OCI-LY7 (cell line): Measurements from ENCODE around the gene TST. TPM values are rescaled to one million over a fixed set of nuclear protein-coding genes. Genes with fewer than 3 reads are reported as not detected.

ENCODE experiments used
- BruUV-seq: library from RNA; stranded (reverse); fragments of 400-500 nt; replicated peaks from 2 replicates; lab custom pipeline; 2021; lab: Mats Ljungman, UMichigan
- CTCF ChIA-PET: fragments of 300-600 bp; sonication (Branson Sonifier 250); formaldehyde crosslinking; loops from one replicate; lab custom pipeline; 2022; ENCODE audit warnings: antibody characterized with exemption; ENCODE audit not compliant: unreplicated experiment; lab: Charles Lee
- POLR2A ChIA-PET: fragments of 300-600 bp; sonication (Branson Sonifier 250); formaldehyde crosslinking; loops from one replicate; lab custom pipeline; 2022; ENCODE audit warnings: antibody characterized with exemption; lab: Charles Lee
- DNase-seq: peaks from one replicate; pipeline ENCODE4 v3.0.0-alpha.2; 2015; ENCODE audit warnings: low spot score
- H2AFZ ChIP-seq: fragments of 200-600 bp; sonication (generic), shearing (Covaris generic); 2 replicates; pipeline ENCODE4 v1.6.1; 2014; ENCODE audit warnings: mild to moderate bottlenecking, antibody characterized with exemption, low read length, moderate library complexity
- H3K27ac ChIP-seq: fragments of 200-600 bp; sonication (generic); 2 replicates; pipeline ENCODE4 v1.5.1; 2014; ENCODE audit warnings: mixed run types, low read depth, mild to moderate bottlenecking, moderate library complexity, low read length, inconsistent platforms; ENCODE audit not compliant: poor library complexity, severe bottlenecking
- H3K36me3 ChIP-seq: fragments of 200-600 bp; sonication (generic); 2 replicates; pipeline ENCODE4 v1.6.1; 2014; ENCODE audit warnings: mild to moderate bottlenecking, antibody characterized with exemption, low read length, moderate library complexity, mixed read lengths; ENCODE audit not compliant: insufficient read depth
- H3K4me1 ChIP-seq: fragments of 200-600 bp; sonication (generic); 2 replicates; pipeline ENCODE4 v1.5.1; 2014; ENCODE audit warnings: mild to moderate bottlenecking, low read length; ENCODE audit not compliant: insufficient read depth, poor library complexity, severe bottlenecking
- H3K4me2 ChIP-seq: fragments of 200-600 bp; sonication (generic); 2 replicates; pipeline ENCODE4 v1.6.1; 2014; ENCODE audit warnings: mild to moderate bottlenecking, low read length
- H3K4me3 ChIP-seq: fragments of 200-600 bp; sonication (generic); 2 replicates; pipeline ENCODE4 v1.5.1; 2014; ENCODE audit warnings: mild to moderate bottlenecking, low read depth, low read length; ENCODE audit not compliant: poor library complexity, severe bottlenecking
- H3K79me2 ChIP-seq: fragments of 200-600 bp; sonication (generic); 2 replicates; pipeline ENCODE4 v1.6.1; 2016; ENCODE audit warnings: low read depth, mild to moderate bottlenecking, low read length, moderate library complexity, mixed read lengths; ENCODE audit not compliant: insufficient read depth
- H3K9me2 ChIP-seq: fragments of 200-600 bp; sonication (generic); 2 replicates; pipeline ENCODE4 v1.6.1; 2016; ENCODE audit warnings: mild to moderate bottlenecking, low read length, mixed read lengths; ENCODE audit not compliant: insufficient read depth
- H3K9me3 ChIP-seq: fragments of 200-600 bp; sonication (generic); 2 replicates; pipeline ENCODE4 v1.6.1; 2014; ENCODE audit warnings: mild to moderate bottlenecking, mixed run types, low read length, mixed read lengths
- H4K20me1 ChIP-seq: fragments of 200-600 bp; sonication (generic); 2 replicates; pipeline ENCODE4 v1.6.1; 2014; ENCODE audit warnings: mild to moderate bottlenecking, antibody characterized with exemption, low read length, moderate library complexity, mixed read lengths; ENCODE audit not compliant: insufficient read depth
- CTCF ChIP-seq: fragments of 200-600 bp; sonication (generic); conservative IDR thresholded peaks from 2 replicates; pipeline ENCODE4 v1.5.1; 2014; ENCODE audit warnings: mild to moderate bottlenecking, antibody characterized with exemption, low read length, moderate library complexity, mixed read lengths
- EZH2phosphoT487 ChIP-seq: fragments of 200-600 bp; sonication (generic); IDR thresholded peaks from 2 replicates; pipeline ENCODE4 v1.6.1; 2018; ENCODE audit warnings: low read depth, borderline replicate concordance, mild to moderate bottlenecking, mixed run types, antibody characterized with exemption, low read length, moderate library complexity, mixed read lengths
- intact Hi-C: fragments of 100-400 bp; cut with micrococcal nuclease; formaldehyde crosslinking; loops from one replicate; pipeline ENCODE4 v1.10.0; 2022; ENCODE audit not compliant: unreplicated experiment
- total RNA-seq, 2 experiments: library from RNA; depleted of rRNA in 1 of 2; stranded (reverse); fragments of >200 nt in 1 of 2; shearing (Covaris generic) in 1 of 2; gene quantifications; 2 replicates each; pipeline ENCODE4 v1.2.3, GENCODE V29; 2014 to 2022

Gene TST
- total RNA-seq, 2 experiments from 2014 or later = 36.0 to 41.5 TPM

- H3K4me2 ChIP-seq = no peak overlapping the region
- H3K4me1 ChIP-seq = peaks cover 5% of the 10 kb centered on the region
- H4K20me1 ChIP-seq = no peaks in the 10 kb centered on the region
- H3K79me2 ChIP-seq = no peaks in the 10 kb centered on the region
- DNase-seq = no peak
- CTCF ChIA-PET = no interaction called here
- POLR2A ChIA-PET = no interaction called here
- intact Hi-C loops = no loop called here
- H3K36me3 ChIP-seq = no peaks in the 10 kb centered on the region
- H3K4me3 ChIP-seq = no peak overlapping the region
- BruUV-seq = no TSS peak
- H3K9me3 ChIP-seq = peaks cover 12% of the 10 kb centered on the region
- H3K9me2 ChIP-seq = no peaks in the 10 kb centered on the region
- H2AFZ ChIP-seq = no peak overlapping the region
- TF ChIP-seq CTCF (no peak), EZH2phosphoT487 (no peak)
- H3K27ac ChIP-seq = no peak overlapping the region
Measured at GRCh38 chr22:36981247-36981775, 37.9 kb downstream of the TST start.

GRCh38 chr22:36979016-36979910, 40.0 kb downstream of the TST start:
- TF ChIP-seq EZH2phosphoT487 (no peak), CTCF (no peak)
- H3K4me2 ChIP-seq = no peak overlapping the region
- H3K4me3 ChIP-seq = no peak overlapping the region
- no peak overlapping the region for H3K27ac ChIP-seq
- H4K20me1 ChIP-seq = no peaks in the 10 kb centered on the region
- no peaks in the 10 kb centered on the region for H3K79me2 ChIP-seq
- no peak overlapping the region for H2AFZ ChIP-seq
- H3K9me2 ChIP-seq = no peaks in the 10 kb centered on the region
- ChIA-PET POLR2A (interaction anchor here (0.7 kb wide), 2 partner anchors 15 to 448 kb away, joined by 4 to 6 read pairs; no protein-coding TSS in a partner anchor), CTCF (no interaction called here)
- BruUV-seq = no TSS peak
- intact Hi-C loops = loop anchor here (2.0 to 5.0 kb wide), 2 partner anchors 67 to 432 kb away; partner anchors contain the start of gene CSF2RB
- H3K4me1 ChIP-seq = peaks cover 5% of the 10 kb centered on the region
- no peak for DNase-seq
- no peaks in the 10 kb centered on the region for H3K36me3 ChIP-seq
- no peaks in the 10 kb centered on the region for H3K9me3 ChIP-seq
